ENCODE measurements around the gene ANO10. TPM values are rescaled to one million over a fixed set of nuclear protein-coding genes. Genes with fewer than 3 reads are reported as not detected.
"Not testable (repeated sequence)": the region's sequence is repeated elsewhere in the genome, so short reads cannot be mapped to it uniquely, and the experiment has no call there.

ANO10 gene
- total and polyA plus RNA-seq, 8 donors, result 30.3 to 52.2 (median 35.4) TPM

GRCh38 chr3:43497422-43497821 is 124.4 kb downstream of the ANO10 start:
- H3K27ac ChIP-seq, result peak overlapping the region in 1 of 2 donors; percentile 45

GRCh38 chr3:43496740-43497375 is 125.0 kb downstream of the ANO10 start:
- peak overlapping the region in 1 of 2 donors; percentile 45 for H3K27ac ChIP-seq
- H3K27me3 ChIP-seq, result no peaks in the 10 kb centered on the region
- H3K36me3 ChIP-seq, result peaks cover 0 to 3% of the 10 kb centered on the region in 2 donors
- DNase-seq (no peak), ATAC-seq (no peak)
- TF ChIP-seq CTCF (IDR thresholded peaks at IDR 0.05), result no peak
- H3K4me3 ChIP-seq, result no peak overlapping the region
- intact Hi-C loops (cut with DNase I), result no loop called here
- H3K9me3 ChIP-seq, result no peaks in the 10 kb centered on the region
- peaks cover 0 to 34% of the 10 kb centered on the region in 2 donors for H3K4me1 ChIP-seq

More at GRCh38 chr3:43497422-43497821, 124.4 kb downstream of the ANO10 start:
- Histone ChIP-seq H3K4me3 (no peak overlapping the region), H3K36me3 (peaks cover 0 to 3% of the 10 kb centered on the region in 2 donors), H3K4me1 (peaks cover 0 to 34% of the 10 kb centered on the region in 2 donors), H3K9me3 (no peaks in the 10 kb centered on the region), H3K27me3 (no peaks in the 10 kb centered on the region)
- intact Hi-C loops (cut with DNase I), result no loop called here
- DNase-seq (no peak), ATAC-seq (no peak)
- TF ChIP-seq CTCF (IDR thresholded peaks at IDR 0.05), result no peak

GRCh38 chr3:43492932-43493331 is 128.9 kb downstream of the ANO10 start:
- H3K36me3 ChIP-seq; H3K4me3 ChIP-seq; intact Hi-C loops (cut with DNase I); H3K27me3 ChIP-seq; ATAC-seq; DNase-seq; H3K27ac ChIP-seq; H3K9me3 ChIP-seq: not testable (repeated sequence)
- peaks cover 0 to 12% of the 10 kb centered on the region in 2 donors for H3K4me1 ChIP-seq

- H3K9me3 ChIP-seq; DNase-seq; H3K36me3 ChIP-seq; H3K4me1 ChIP-seq; intact Hi-C loops (cut with DNase I); H3K4me3 ChIP-seq; H3K27me3 ChIP-seq; H3K27ac ChIP-seq; ATAC-seq: not testable (repeated sequence)
Observed at GRCh38 chr3:43491807-43492206, 130.0 kb downstream of the ANO10 start.

- Histone ChIP-seq H3K27me3 (no peaks in the 10 kb centered on the region), H3K9me3 (no peaks in the 10 kb centered on the region), H3K36me3 (no peaks in the 10 kb centered on the region), H3K27ac (no peak overlapping the region), H3K4me1 (no peaks in the 10 kb centered on the region), H3K4me3 (no peak overlapping the region)
- TF ChIP-seq CTCF (IDR thresholded peaks at IDR 0.05), result no peak
- ATAC-seq (peak; percentile 44), DNase-seq (no peak)
- intact Hi-C loops (cut with DNase I), result no loop called here
Observed at GRCh38 chr3:43490640-43491185, 131.1 kb downstream of the ANO10 start.

GRCh38 chr3:43489930-43490329 is 131.9 kb downstream of the ANO10 start:
- intact Hi-C loops (cut with DNase I), result no loop called here
- no peak for TF ChIP-seq CTCF (IDR thresholded peaks at IDR 0.05)
- Histone ChIP-seq H3K36me3 (no peaks in the 10 kb centered on the region), H3K27ac (no peak overlapping the region), H3K4me3 (no peak overlapping the region), H3K4me1 (no peaks in the 10 kb centered on the region), H3K9me3 (no peaks in the 10 kb centered on the region), H3K27me3 (no peaks in the 10 kb centered on the region)
- ATAC-seq (no peak), DNase-seq (no peak)

All from left lung (tissue), 10 donors.